Fibroblast of upper back skin (primary cell): ENCODE measurements around the gene ZFP92.
"Not testable (repeated sequence)": the region's sequence is repeated elsewhere in the genome, so short reads cannot be mapped to it uniquely, and the experiment has no call there.

Experiments used
- DNase-seq: peaks from one replicate; pipeline ENCODE4 v3.0.0-alpha.2; 2013

ZFP92 gene

GRCh38 chrX:153411255-153411987 is at the start of gene ZFP92:
ZFP92 (plus strand) TSS chrX:153411472; CDS start chrX:153418323, 6,851 bp downstream.
- DNase-seq = peak; percentile 2

- no peak for DNase-seq
Observed at GRCh38 chrX:153361781-153362397, 49.4 kb upstream of the ZFP92 start.

GRCh38 chrX:153365670-153366069 is 45.6 kb upstream of the ZFP92 start:
- no peak for DNase-seq

GRCh38 chrX:153366119-153366518 is 45.2 kb upstream of the ZFP92 start:
- DNase-seq = no peak

DNA sequence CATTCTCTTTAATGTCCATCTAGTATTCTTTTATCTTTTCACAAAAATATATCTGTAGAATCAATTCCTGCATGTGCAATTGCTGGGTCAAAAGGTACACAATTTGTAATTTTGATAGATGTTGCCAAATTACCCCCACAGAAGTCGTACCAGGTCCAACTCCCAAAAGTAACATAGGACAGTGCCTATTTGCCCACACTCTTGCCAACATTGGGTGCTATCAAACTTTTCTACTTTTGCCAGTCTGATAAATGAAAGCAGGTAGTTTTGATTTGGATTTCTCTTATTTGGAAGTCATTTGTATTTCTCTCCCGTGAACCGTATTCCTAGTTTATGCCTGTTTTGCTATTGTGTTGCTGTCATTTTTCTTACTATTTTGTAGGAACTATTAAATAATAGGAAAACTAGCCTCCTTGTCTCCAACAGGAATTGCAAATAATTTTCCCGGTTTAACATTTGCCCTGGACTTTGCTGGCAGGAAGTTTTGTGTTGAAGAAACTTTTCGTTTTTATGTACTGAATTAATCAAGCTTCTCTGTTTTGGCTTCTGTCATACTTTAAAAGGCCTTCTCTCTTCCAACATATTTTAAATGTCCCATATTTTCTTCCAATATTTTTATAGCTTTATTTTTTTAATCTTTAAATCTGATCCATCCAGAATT is 44.3 kb upstream of the ZFP92 start:
- no peak for DNase-seq

DNA sequence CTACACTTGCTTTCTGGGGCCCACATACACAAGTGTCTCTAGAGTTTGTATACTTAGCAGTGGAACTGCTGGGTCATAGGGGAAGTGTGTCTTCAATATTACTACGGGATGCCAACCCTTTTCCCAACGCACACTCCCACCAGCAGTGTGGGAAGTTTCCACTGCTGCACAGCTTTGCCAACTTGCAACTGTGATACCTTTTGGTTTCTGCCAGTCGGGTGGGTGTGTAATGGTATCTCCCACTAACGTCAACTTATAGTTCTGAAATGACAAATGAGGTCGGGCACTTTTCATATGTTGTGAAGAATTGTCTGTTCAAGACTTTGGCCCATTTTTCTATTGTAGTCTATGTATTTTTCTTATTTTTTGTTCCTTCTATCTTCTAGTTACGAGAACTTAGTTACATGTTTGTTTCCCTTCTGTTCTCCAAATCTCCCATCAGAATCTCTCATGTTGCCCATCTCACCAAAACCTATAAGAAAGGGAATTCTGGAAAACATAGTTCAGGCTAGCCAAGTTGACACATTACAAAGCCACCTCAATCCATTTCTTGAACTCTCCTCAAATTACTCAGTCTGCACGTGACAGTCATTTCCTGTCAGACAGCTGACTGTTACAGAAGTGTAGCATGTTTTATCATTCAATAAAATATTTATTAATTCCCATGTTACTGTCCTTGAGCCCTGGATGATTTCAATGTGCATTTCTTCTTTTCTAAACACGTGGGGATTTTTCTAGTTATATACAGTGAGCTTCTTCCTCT is 40.8 kb upstream of the ZFP92 start:
- DNase-seq = no peak

GRCh38 chrX:153371256-153371655 is 40.0 kb upstream of the ZFP92 start:
- DNase-seq = no peak

DNA sequence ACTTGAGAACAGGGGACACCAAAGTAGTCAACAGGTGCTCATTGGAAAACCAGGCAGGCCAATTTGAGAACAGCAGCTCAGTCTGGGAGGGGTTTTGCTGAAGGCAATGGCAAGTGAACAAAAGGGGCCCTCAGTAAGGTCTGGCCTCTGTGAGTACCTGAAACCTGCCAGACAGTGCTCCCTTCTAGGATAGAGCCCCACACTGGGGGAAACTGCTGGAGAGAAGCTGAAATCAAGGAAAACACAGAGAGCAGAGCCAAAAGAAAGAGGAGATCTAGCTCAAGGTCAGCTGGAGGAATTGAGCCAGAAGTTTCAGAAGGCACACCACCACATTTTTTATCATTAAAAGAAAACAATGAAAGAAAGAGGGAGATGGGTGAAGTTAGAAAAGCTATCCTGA is 38.3 kb upstream of the ZFP92 start:
- no peak for DNase-seq

GRCh38 chrX:153374426-153374825 is 36.8 kb upstream of the ZFP92 start:
- DNase-seq = no peak

DNA sequence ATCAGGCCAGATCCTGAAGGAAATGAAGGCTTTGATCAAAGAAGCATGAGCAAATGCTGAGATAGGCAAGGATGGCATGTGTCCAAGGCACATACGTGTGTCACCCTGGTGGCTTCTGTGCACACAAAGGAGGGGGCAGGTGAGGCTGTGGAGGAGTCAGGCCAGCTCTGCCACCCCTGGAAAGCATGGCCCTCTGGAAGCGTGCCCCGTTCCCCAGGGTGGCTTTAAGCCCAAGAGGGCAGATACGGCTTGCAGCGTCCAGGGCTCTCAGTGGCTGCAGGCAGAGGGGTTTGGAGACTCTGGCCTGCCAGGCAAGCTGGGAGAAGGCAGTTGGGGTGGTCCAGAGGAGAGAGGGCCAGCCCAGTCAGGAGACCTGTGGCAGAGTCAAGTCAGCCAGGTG is 35.7 kb upstream of the ZFP92 start:
- no peak for DNase-seq

DNA sequence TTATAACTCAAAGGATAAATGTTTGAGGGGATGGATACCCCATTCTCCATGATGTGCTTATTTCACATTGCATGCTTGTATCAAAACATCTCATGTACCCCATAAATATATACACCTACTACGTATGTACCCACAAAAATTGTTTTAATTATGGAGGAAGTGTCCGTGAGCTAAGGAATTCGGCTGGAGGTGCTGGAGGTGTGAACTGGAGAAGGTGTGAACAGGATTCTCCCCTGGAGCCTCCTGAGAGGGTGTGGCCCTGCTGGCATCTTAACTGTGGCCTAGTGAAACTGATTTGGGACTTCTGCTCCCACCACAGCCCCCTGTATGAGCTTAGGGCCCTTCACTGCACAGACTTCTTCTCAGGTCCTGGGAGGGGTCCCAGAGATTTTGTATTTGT is 33.5 kb upstream of the ZFP92 start:
- DNase-seq = no peak

- DNase-seq = no peak
Observed at GRCh38 chrX:153378607-153379006, 32.7 kb upstream of the ZFP92 start.

GRCh38 chrX:153379508-153379907 is 31.8 kb upstream of the ZFP92 start:
- no peak for DNase-seq

GRCh38 chrX:153379971-153380581 is 31.2 kb upstream of the ZFP92 start:
- DNase-seq = no peak

GRCh38 chrX:153380691-153381090 is 30.6 kb upstream of the ZFP92 start:
- DNase-seq = no peak

DNA sequence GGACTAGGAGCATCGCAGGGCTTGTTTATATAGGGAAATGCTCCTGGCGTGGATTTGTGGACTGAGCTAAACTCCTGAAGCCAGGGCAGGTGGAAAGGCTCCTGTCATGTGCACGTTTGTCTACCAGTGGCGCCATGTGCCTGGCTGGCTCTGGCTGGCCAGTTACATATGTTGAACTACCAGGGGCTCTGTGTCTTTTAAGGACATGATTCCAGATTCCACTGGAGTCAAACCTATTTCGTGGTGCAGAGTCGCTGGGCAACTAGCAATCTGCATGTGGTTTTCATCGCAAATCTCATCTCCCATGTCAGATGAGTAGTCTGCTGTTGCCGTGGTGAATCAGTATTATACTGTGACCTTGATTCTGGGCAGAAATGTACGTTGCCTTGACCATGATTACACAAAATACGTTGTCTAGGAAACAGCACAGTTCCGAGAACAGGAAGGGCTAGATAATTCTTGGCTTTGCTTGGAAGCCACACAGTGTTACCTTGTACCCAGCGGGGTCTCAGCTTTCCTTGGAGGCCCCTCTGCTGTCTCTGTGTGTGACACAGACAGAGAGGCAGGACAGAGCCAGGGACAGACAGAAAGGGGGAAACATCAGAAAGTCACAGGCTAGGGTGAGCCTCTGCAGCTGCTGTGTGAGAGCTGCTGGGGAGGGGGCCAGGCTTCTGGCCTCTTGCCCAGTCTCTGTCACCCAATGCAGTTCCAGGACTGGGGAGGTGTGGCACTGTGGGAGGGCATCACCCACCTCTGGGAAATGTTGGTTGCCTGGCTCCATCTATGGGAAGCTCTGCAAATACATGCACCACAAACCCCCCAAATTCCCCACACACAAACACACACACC is 29.4 kb upstream of the ZFP92 start:
- DNase-seq = peak; percentile 70

DNA sequence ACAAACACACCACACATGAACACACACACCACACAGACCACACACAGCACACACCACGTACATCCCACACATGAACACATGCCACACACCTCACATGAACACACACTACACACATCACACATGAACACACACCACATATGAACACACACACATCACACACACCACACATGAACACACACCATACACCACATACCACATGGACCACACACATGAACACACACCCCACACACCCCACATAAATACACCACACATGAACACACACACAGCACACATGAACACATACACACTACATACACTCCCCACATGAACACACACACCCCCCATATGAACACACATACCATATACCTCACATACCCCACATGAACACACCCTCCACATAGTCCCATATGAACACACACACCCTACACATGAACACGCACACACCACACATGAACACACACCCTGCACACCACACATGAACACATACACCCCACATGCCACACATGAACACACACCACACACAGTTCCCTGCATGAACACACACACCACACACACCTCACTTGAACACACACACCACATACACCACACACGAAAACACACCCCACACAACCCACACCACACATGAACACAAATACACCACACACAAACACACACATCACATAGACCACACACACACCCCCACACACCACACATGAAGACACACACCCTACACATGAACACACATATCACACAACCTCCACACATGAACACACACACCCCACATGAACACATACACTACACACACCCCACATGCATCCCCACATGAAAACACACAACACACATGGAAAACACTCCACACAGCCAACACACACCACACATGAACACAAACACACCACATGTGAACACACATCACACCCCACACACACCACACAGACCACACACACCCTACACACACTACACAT is 28.4 kb upstream of the ZFP92 start:
- no peak for DNase-seq

GRCh38 chrX:153384390-153384789 is 26.9 kb upstream of the ZFP92 start:
- no peak for DNase-seq

DNA sequence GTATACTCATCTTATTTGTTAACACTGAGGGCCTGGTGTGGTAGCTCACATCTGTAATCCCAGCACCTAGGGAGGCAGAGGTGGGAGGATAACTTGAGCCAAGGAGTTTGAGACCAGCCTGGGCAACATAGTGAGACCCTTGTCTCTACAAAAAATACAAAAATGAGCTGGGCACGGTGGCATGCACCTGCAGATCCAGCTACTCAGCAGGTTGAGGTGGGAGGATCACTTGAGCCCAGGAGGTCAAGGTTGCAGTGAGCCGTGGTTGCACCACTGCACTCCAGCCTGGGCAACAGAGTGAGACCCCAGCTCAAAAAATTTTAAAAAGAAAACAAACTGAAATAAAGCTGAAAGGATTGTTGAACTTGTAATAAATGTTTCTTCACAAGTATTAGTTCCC is 26.3 kb upstream of the ZFP92 start:
- DNase-seq = not testable (repeated sequence)

DNA sequence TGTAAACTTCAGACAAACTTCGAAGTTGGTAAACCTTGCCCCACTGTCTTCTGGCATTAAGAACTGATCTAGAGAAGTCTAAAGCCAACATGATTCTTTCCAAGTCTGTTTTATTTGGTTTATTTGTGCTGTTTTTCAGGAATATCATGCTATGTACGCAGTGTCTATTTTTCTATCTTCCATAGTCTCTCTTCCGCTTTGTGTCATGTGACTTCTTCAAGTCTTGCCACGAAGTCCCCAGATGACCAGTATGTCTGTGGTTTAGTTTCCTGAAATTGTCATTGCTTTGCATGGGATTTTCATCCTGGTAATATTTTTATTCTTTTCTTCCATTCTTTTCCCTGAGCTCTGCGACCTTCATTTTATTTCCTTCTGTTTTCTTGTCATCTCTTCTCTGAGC is 25.2 kb upstream of the ZFP92 start:
- DNase-seq = no peak

- no peak for DNase-seq
Observed at GRCh38 chrX:153387345-153387744, 23.9 kb upstream of the ZFP92 start.
